ENCODE measurements around the gene NCKAP1.

DNA sequence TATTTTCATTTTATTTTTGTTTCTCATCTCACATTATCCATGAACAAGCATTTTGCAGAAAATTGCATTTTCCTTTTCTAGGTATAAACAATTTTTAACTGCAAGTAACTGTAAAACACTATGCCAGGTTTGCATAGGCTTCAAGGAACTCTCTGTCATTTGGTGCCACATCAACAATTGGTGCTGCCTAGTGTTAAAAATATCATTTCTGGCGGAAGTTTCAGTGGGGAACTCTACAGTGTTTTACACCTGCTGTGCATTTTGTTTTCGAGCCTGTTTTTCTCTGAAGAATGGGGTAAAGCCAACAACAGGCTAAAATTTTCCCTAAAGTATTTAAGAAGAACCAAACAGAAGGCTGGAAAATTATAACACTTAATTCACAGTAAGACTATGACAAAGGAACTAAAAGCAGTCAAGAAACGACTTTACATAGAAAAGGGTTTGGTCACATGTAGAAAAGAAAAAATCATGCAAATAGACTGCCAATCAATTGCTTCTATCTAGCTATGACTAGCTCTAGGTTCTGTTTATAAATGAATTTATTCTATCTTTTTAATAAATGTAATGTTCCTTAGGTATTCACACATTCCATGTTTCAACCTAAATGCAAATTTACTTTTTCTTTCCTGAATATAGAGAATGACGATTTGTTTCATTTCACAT is 150.4 kb downstream of the NCKAP1 start:
- TF ChIP-seq, protein P1, sequence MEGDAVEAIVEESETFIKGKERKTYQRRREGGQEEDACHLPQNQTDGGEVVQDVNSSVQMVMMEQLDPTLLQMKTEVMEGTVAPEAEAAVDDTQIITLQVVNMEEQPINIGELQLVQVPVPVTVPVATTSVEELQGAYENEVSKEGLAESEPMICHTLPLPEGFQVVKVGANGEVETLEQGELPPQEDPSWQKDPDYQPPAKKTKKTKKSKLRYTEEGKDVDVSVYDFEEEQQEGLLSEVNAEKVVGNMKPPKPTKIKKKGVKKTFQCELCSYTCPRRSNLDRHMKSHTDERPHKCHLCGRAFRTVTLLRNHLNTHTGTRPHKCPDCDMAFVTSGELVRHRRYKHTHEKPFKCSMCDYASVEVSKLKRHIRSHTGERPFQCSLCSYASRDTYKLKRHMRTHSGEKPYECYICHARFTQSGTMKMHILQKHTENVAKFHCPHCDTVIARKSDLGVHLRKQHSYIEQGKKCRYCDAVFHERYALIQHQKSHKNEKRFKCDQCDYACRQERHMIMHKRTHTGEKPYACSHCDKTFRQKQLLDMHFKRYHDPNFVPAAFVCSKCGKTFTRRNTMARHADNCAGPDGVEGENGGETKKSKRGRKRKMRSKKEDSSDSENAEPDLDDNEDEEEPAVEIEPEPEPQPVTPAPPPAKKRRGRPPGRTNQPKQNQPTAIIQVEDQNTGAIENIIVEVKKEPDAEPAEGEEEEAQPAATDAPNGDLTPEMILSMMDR (IDR thresholded peaks at IDR 0.05) = no peak
- no peak for TF ChIP-seq EP300 (IDR thresholded peaks at IDR 0.05)
